Keratinocyte (primary cell): ENCODE data around the gene ZBTB20. TPM values are rescaled to one million over a fixed set of nuclear protein-coding genes. Genes with fewer than 3 reads are reported as not detected.

Experiments
- DNase-seq: peaks from one replicate; pipeline ENCODE4 v3.0.0-alpha.2; 2011; ENCODE audit warnings: low read depth, missing footprints, low spot score
- FAIRE-seq: peaks from 2 replicates; lab custom pipeline; 2011; peaks lifted over from hg19 to GRCh38; lab: Jason Lieb, UNC
- H2AFZ ChIP-seq: 2 replicates; pipeline ENCODE4 v1.6.0; 2012; ENCODE audit warnings: low read length, control low read depth, inconsistent platforms; ENCODE audit not compliant: control insufficient read depth
- H3K27ac ChIP-seq: 2 replicates; pipeline ENCODE4 v1.5.1; 2011; ENCODE audit warnings: low read length; ENCODE audit not compliant: control insufficient read depth, insufficient read depth
- H3K27me3 ChIP-seq: 3 replicates; pipeline ENCODE4 v1.6.0; 2011; ENCODE audit warnings: low read length; ENCODE audit not compliant: control insufficient read depth, insufficient read depth; ENCODE audit errors: extremely low read depth
- H3K36me3 ChIP-seq, 2 experiments: 2 replicates in 1 of 2; 3 replicates in 1 of 2; pipeline ENCODE4 v1.5.1; 2011; ENCODE audit warnings: low read length in 2 of 2, mild to moderate bottlenecking in 1 of 2; ENCODE audit not compliant: control insufficient read depth in 2 of 2, insufficient read depth in 2 of 2; ENCODE audit errors: extremely low read depth in 1 of 2
- H3K4me1 ChIP-seq: 3 replicates; pipeline ENCODE4 v1.5.1; 2011; ENCODE audit warnings: low read length; ENCODE audit not compliant: control insufficient read depth, insufficient read depth; ENCODE audit errors: extremely low read depth
- H3K4me2 ChIP-seq: 3 replicates; pipeline ENCODE4 v1.6.0; 2011; ENCODE audit warnings: low read depth, low read length; ENCODE audit not compliant: control insufficient read depth, insufficient read depth; ENCODE audit errors: extremely low read depth
- H3K4me3 ChIP-seq, 3 experiments: fragments of 200-600 bp in 1 of 3; sonication (generic) in 1 of 3; 2 replicates in 2 of 3; 3 replicates in 1 of 3; pipeline ENCODE4 v1.5.1; 2011 to 2016; ENCODE audit warnings: low read length in 3 of 3, mild to moderate bottlenecking in 3 of 3, control low read depth in 2 of 3, inconsistent platforms in 1 of 3, low read depth in 1 of 3, mixed read lengths in 1 of 3, mixed run types in 1 of 3, moderate library complexity in 1 of 3; ENCODE audit not compliant: control insufficient read depth in 2 of 3, insufficient read depth in 2 of 3; ENCODE audit errors: extremely low read depth in 1 of 3
- H3K79me2 ChIP-seq: 2 replicates; pipeline ENCODE4 v1.6.0; 2012; ENCODE audit warnings: low read length; ENCODE audit not compliant: control insufficient read depth, insufficient read depth
- H3K9ac ChIP-seq: 3 replicates; pipeline ENCODE4 v1.6.0; 2011; ENCODE audit warnings: low read length; ENCODE audit not compliant: control insufficient read depth, insufficient read depth; ENCODE audit errors: extremely low read depth
- H3K9me1 ChIP-seq: 3 replicates; pipeline ENCODE4 v1.6.0; 2011; ENCODE audit warnings: low read length; ENCODE audit not compliant: control insufficient read depth, insufficient read depth; ENCODE audit errors: extremely low read depth
- H3K9me3 ChIP-seq: 2 replicates; pipeline ENCODE4 v1.5.1; 2012; ENCODE audit warnings: low read depth, low read length; ENCODE audit not compliant: control insufficient read depth
- H4K20me1 ChIP-seq: 3 replicates; pipeline ENCODE4 v1.6.0; 2011; ENCODE audit warnings: low read length; ENCODE audit not compliant: control insufficient read depth, insufficient read depth; ENCODE audit errors: extremely low read depth
- CTCF ChIP-seq, 3 experiments: IDR thresholded peaks in 1 of 3; conservative IDR thresholded peaks in 1 of 3; optimal IDR thresholded peaks in 1 of 3; 2 replicates in 2 of 3; 3 replicates in 1 of 3; pipeline versions ENCODE3 to v1.5.1; 2011; ENCODE audit warnings: low read length in 3 of 3, mild to moderate bottlenecking in 3 of 3, moderate library complexity in 2 of 3, control low read depth in 1 of 3, inconsistent platforms in 1 of 3; ENCODE audit not compliant: insufficient read depth in 2 of 3; ENCODE audit errors: extremely low read depth in 1 of 3
- EZH2 ChIP-seq: IDR thresholded peaks from one replicate; pipeline ENCODE4 v1.6.1; 2012; ENCODE audit warnings: inconsistent platforms, mild to moderate bottlenecking, low read length, moderate library complexity
- dilution Hi-C: fragments of 300-500 bp; cut with MboI; formaldehyde crosslinking; loops from one replicate; pipeline ENCODE4 v1.7.0; 2020; ENCODE audit warnings: low sequenced_read_pairs; ENCODE audit not compliant: extremely low pct_ligation_motif_present
- polyA plus RNA-seq, 5 experiments: library from polyadenylated mRNA; depleted of rRNA in 3 of 5; stranded (reverse) in 3 of 5; stranded (forward) in 1 of 5; unstranded in 1 of 5; fragments of >200 nt; gene quantifications; 1 replicate in 1 of 5; 2 replicates in 3 of 5; 3 replicates in 1 of 5; pipeline versions ENCODE4 v1.2.1 to v1.2.3, GENCODE V29; 2011 to 2012; ENCODE audit warnings: missing spikeins in 2 of 5, low read depth in 1 of 5, low replicate concordance in 1 of 5

The ZBTB20 gene
- polyA plus RNA-seq, 1 donor (not counting 4 experiments of a cell fraction or from before 2014, with no cell fraction given), result 0.52 TPM

DNA sequence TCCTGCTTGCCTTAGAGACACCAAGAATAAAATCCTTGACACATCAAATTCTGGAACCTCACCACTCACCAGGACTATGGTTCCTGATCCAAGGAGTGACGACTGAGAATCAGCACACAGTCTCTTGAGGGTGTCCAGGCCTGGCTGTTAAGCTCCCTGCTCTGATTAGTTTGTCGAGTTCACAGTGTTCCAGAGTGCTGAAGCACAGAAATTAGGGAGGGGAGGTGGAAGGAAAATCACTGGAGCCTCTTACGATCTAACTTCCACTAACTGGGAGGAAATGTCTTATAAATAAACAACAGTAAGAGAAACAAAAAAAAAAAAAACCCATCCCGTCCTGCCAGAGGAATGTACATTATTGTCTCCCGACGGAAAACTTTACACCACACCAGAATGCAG is 523.0 kb downstream of the ZBTB20 start:
- Histone ChIP-seq H3K27me3 (no peaks in the 10 kb centered on the region), H4K20me1 (no peaks in the 10 kb centered on the region), H3K4me2 (no peak overlapping the region), H3K4me1 (peaks cover 7% of the 10 kb centered on the region), H3K9me1 (no peaks in the 10 kb centered on the region), H3K4me3 (no peak overlapping the region), H3K9ac (no peak overlapping the region), H3K27ac (no peak overlapping the region), H3K36me3 (no peaks in the 10 kb centered on the region), H2AFZ (no peak overlapping the region), H3K79me2 (no peaks in the 10 kb centered on the region), H3K9me3 (no peaks in the 10 kb centered on the region)
- no peak for FAIRE-seq
- dilution Hi-C loops, result no loop called here
- DNase-seq, result no peak
- TF ChIP-seq EZH2 (no peak), CTCF (optimal IDR thresholded peaks at IDR 0.05 in 1 of 3, IDR thresholded peaks at IDR 0.05 in 1 of 3, conservative IDR thresholded peaks at IDR 0.05 in 1 of 3; ENCODE audit: extremely low read depth in 1 of 3, insufficient read depth in 2 of 3, low read length in 3 of 3) (no peak)

DNA sequence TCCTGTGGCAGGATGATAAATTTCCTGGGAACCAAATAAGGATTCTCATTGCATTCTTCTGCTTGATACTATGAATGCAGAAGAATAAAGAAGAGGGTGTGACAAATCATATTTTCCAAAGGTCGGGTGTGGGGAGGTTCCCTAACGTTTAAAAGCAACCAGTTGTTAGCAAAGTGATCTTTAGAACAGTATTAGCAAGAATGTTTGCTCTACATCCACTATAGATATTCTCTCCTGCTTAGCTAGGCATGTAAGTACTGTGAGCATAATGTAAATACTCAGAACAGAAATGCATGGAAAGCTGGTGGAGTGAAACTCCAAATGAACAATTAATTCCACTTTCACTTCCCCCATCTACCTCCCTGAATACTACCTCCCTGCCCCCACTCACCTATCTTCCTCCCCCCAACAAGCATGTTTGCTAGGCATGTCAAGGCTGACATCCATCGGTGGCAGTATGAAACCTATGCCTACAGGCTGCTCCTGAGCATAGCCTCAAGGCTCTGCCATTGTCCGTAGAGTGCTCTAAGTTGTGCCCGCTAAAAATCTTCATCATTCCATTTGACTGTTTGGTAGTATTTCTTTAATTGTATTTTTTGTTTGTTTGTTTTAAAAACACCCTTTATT is 523.6 kb downstream of the ZBTB20 start:
- Histone ChIP-seq H2AFZ (no peak overlapping the region), H3K9me1 (no peaks in the 10 kb centered on the region), H3K36me3 (no peaks in the 10 kb centered on the region), H3K27ac (no peak overlapping the region), H3K79me2 (no peaks in the 10 kb centered on the region), H3K4me3 (no peak overlapping the region), H3K4me2 (no peak overlapping the region), H4K20me1 (no peaks in the 10 kb centered on the region), H3K9ac (no peak overlapping the region), H3K9me3 (no peaks in the 10 kb centered on the region), H3K4me1 (peaks cover 7% of the 10 kb centered on the region), H3K27me3 (no peaks in the 10 kb centered on the region)
- dilution Hi-C loops, result no loop called here
- TF ChIP-seq CTCF (optimal IDR thresholded peaks at IDR 0.05 in 1 of 3, IDR thresholded peaks at IDR 0.05 in 1 of 3, conservative IDR thresholded peaks at IDR 0.05 in 1 of 3; ENCODE audit: extremely low read depth in 1 of 3, insufficient read depth in 2 of 3, low read length in 3 of 3) (no peak), EZH2 (no peak)
- DNase-seq, result no peak
- no peak for FAIRE-seq
